Gastrocnemius medialis (tissue), 4 donors: ENCODE data around the gene CALML4. TPM values are rescaled to one million over a fixed set of nuclear protein-coding genes. Genes with fewer than 3 reads are reported as not detected.

ENCODE experiments used
- total RNA-seq, 4 donors: library from RNA; depleted of rRNA; stranded (reverse); fragments of >200 nt; gene quantifications; one replicate each; pipeline versions ENCODE4 v1.1.0 to v1.2.3, GENCODE V29; 2016

CALML4 gene
- total RNA-seq, 4 donors from 2014 or later: 0.66 to 2.4 (median 1.5) TPM

Other genes with a start within 250 kb of the CALML4 start
- gene PIAS1, start 151.0 kb downstream of the CALML4 start, total RNA-seq: 10 to 100 TPM; 16.4 to 71.9 (median 23.5) TPM
- gene CLN6, start 24.4 kb upstream of the CALML4 start, total RNA-seq: 10 to 100 TPM; 17.1 to 18.9 (median 18.5) TPM
- 100 to 1,000 TPM in 3 of 4 donors, 10 to 100 TPM in 1; 80.8 to 158 (median 124) TPM for gene FEM1B, start 72.4 kb upstream of the CALML4 start, total RNA-seq
- gene ITGA11, start 226.8 kb upstream of the CALML4 start, total RNA-seq: 10 to 100 TPM in 1 of 4 donors, 1 to 10 TPM in 3; 1.5 to 12.0 (median 2.5) TPM